Measurements from ENCODE around the gene TNFRSF8.

The TNFRSF8 gene

GRCh38 chr1:12144236-12144635, 81.1 kb downstream of the TNFRSF8 start:
- no peak for TF ChIP-seq EZH2phosphoT487 (IDR thresholded peaks at IDR 0.05; ENCODE audit: borderline replicate concordance, low read length)
- TF ChIP-seq CTCF (IDR thresholded peaks at IDR 0.05; ENCODE audit: low read depth, low read length, poor library complexity, severe bottlenecking), result no peak
- no peak overlapping the region for H3K27ac ChIP-seq (ENCODE audit: low read depth, low read length)

GRCh38 chr1:12144969-12145368, 81.9 kb downstream of the TNFRSF8 start:
- Histone ChIP-seq H3K4me3 (ENCODE audit: low read length) (no peak overlapping the region), H3K79me2 (ENCODE audit: control insufficient read depth, low read length) (no peaks in the 10 kb centered on the region), H3K27me3 (ENCODE audit: control insufficient read depth, low read length) (no peaks in the 10 kb centered on the region), H3K4me1 (ENCODE audit: control insufficient read depth, low read length) (peaks cover 67% of the 10 kb centered on the region), H3K4me2 (ENCODE audit: low read length) (no peak overlapping the region), H4K20me1 (ENCODE audit: control insufficient read depth, insufficient read depth, low read depth, low read length) (no peaks in the 10 kb centered on the region), H3F3A (ENCODE audit: control insufficient read depth, insufficient read depth) (peaks cover 11% of the 10 kb centered on the region), H3K9me2 (replicated peaks; ENCODE audit: control insufficient read depth, low read length) (no peaks in the 10 kb centered on the region), H3K27ac (ENCODE audit: low read depth, low read length) (no peak overlapping the region), H3K9me3 (ENCODE audit: control insufficient read depth, insufficient read depth, low read length) (peaks cover 3% of the 10 kb centered on the region; the same call in 1 of the 2 replicates), H3K36me3 (ENCODE audit: control insufficient read depth, low read length) (no peaks in the 10 kb centered on the region; the same call in 1 of the 2 replicates)
- TF ChIP-seq CTCF (IDR thresholded peaks at IDR 0.05; ENCODE audit: low read depth, low read length, poor library complexity, severe bottlenecking), result no peak

More at GRCh38 chr1:12144236-12144635, 81.1 kb downstream of the TNFRSF8 start:
- H3K4me3 ChIP-seq (ENCODE audit: low read length), result 0 out of 2 replicates have a peak overlapping the region, but pooled peaks have one; percentile 19
- no peaks in the 10 kb centered on the region for H3K27me3 ChIP-seq (ENCODE audit: control insufficient read depth, low read length)
- no peaks in the 10 kb centered on the region for H3K9me2 ChIP-seq (replicated peaks; ENCODE audit: control insufficient read depth, low read length)
- no peaks in the 10 kb centered on the region for H3K36me3 ChIP-seq (ENCODE audit: control insufficient read depth, low read length)
- peaks cover 59% of the 10 kb centered on the region for H3K4me1 ChIP-seq (ENCODE audit: control insufficient read depth, low read length)
- H3K9me3 ChIP-seq (ENCODE audit: control insufficient read depth, insufficient read depth, low read length), result no peaks in the 10 kb centered on the region
- peaks cover 4% of the 10 kb centered on the region for H3F3A ChIP-seq (ENCODE audit: control insufficient read depth, insufficient read depth)
- no peaks in the 10 kb centered on the region for H4K20me1 ChIP-seq (ENCODE audit: control insufficient read depth, insufficient read depth, low read depth, low read length)
- H3K79me2 ChIP-seq (ENCODE audit: control insufficient read depth, low read length), result no peaks in the 10 kb centered on the region
- peak overlapping the region; percentile 59 for H3K4me2 ChIP-seq (ENCODE audit: low read length)

DNA sequence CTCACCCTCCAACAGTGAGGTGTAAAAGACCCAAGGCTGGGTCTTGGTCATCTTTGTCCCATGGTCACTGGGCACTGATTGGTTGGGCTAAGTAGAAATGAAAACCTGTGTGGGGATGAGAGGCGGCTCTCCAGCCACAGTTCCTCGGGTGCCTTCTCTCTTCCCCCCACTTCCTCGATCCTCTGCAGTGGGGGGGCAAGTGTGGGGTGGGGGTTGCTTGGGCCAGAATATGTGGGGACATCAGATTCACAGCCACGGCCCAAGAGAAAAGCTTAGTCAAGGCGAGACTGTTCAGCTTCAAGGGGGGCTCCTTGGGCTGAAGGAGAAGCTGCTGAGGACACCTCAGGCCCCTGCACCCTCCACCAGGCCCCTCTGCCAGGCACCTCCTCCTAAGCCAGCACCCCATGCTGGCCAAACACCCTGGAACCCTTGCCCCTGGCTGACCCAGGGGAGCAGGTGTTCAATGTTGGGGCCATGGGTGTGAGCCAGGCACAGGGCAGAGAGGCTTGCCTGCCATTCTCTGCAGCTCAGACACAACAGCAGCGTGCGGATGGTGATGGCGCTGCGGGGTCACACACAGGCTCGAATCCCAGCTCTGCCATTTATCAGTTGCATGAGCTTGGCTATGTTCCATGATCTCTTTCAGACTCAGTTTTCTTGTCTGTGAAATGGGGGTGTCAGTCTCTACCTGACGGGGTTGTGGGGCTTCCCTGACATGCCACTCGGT, 82.7 kb downstream of the TNFRSF8 start:
- H3K27ac ChIP-seq (ENCODE audit: low read depth, low read length), result no peak overlapping the region
- TF ChIP-seq EZH2phosphoT487 (IDR thresholded peaks at IDR 0.05; ENCODE audit: borderline replicate concordance, low read length) (no peak), CTCF (IDR thresholded peaks at IDR 0.05; ENCODE audit: low read depth, low read length, poor library complexity, severe bottlenecking) (no peak)
- H3K79me2 ChIP-seq (ENCODE audit: control insufficient read depth, low read length), result no peaks in the 10 kb centered on the region
- H3K36me3 ChIP-seq (ENCODE audit: control insufficient read depth, low read length), result no peaks in the 10 kb centered on the region; the same call in 1 of the 2 replicates
- H3K27me3 ChIP-seq (ENCODE audit: control insufficient read depth, low read length), result no peaks in the 10 kb centered on the region
- H4K20me1 ChIP-seq (ENCODE audit: control insufficient read depth, insufficient read depth, low read depth, low read length), result no peaks in the 10 kb centered on the region
- H3F3A ChIP-seq (ENCODE audit: control insufficient read depth, insufficient read depth), result peaks cover 19% of the 10 kb centered on the region
- peaks cover 3% of the 10 kb centered on the region; the same call in 1 of the 2 replicates for H3K9me3 ChIP-seq (ENCODE audit: control insufficient read depth, insufficient read depth, low read length)
- H3K4me2 ChIP-seq (ENCODE audit: low read length), result no peak overlapping the region
- no peaks in the 10 kb centered on the region for H3K9me2 ChIP-seq (replicated peaks; ENCODE audit: control insufficient read depth, low read length)
- H3K4me1 ChIP-seq (ENCODE audit: control insufficient read depth, low read length), result peaks cover 75% of the 10 kb centered on the region
- no peak overlapping the region for H3K4me3 ChIP-seq (ENCODE audit: low read length)
